KG1 (cell line): ENCODE measurements around the gene ZSWIM6.
"Not testable (repeated sequence)": the region's sequence is repeated elsewhere in the genome, so short reads cannot be mapped to it uniquely, and the experiment has no call there.

ENCODE experiments used
- DNase-seq: peaks from one replicate; lab custom pipeline; 2025; lab: John Stamatoyannopoulos, UW

ZSWIM6 gene

DNA sequence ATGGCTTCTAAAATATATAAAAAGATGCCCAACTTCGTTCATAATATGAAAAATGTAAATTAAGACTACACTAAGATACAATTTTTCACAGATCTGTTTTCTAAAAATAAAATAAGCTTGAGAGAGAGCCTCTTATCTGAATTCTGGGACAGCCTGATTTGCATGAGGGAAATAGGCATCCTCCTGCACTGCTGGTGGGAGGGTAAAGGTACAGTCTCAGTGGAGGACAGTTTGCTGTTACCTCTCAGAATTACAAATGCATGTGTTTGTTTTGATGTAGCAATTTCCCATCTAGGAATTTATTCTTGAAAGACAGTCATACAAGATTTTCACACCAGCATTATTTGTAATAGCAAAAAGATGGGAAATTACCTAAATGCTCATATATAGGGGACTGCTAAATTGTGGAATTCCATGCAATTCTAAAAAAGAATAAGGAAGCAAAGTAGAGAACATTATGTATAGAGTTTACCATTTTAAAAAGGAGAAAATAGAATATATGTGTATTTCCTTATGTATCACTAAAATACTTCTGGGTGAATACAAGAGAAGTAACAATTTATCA lies 75.7 kb downstream of the ZSWIM6 start:
- no peak for DNase-seq

DNA sequence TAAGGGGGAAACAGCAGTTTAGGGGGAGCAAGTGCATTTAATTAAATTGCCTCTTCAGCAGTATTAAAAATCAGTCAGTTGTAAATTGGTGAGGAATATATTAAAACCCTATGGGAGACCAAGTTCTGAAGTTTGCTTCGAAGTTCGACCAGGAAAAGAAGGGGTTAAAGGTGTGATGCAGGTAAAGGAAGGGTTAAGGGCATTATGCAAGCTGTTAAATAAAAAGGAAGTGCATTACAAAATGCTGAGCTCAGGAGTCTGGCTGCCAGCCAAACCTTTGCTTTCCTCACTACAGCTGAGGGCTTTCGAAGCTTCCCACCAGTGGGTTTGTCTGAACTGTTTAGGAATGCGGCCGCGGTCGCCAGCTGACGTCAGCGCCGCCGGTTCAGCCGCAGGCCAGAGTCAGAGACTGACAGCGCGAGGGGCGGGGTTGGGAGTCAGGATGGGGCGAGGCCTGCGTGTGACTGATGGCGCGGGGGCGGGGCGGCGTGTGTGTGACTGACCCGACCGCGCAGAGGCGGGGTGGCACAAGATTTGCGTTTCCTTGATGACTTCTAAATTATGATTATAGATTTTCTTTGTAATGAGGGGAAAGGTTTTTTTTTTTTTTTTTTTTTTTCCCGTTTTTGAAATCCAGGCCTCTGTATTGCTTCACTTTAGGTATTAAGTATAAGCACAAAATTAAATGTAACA lies 76.6 kb downstream of the ZSWIM6 start:
- DNase-seq: peak; percentile 86

- no peak for DNase-seq
These were observed 77.5 kb downstream of the ZSWIM6 start for GRCh38 chr5:61409568-61409967.

- DNase-seq: no peak
These were observed 78.8 kb downstream of the ZSWIM6 start for GRCh38 chr5:61410811-61411210.

- DNase-seq: no peak
These were observed 80.3 kb downstream of the ZSWIM6 start for GRCh38 chr5:61412361-61412760.

DNA sequence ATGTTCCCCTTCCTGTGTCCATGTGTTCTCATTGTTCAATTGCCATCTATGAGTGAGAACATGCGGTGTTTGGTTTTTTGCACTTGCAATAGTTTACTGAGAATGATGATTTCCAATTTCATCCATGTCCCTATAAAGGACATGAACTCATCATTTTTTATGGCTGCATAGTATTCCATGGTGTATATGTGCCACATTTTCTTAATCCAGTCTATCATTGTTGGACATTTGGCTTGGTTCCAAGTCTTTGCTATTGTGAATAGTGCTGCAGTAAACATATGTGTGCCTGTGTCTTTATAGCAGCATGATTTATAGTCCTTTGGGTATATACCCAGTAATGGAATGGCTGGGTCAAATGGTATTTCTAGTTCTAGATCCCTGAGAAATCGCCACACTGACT lies 81.1 kb downstream of the ZSWIM6 start:
- not testable (repeated sequence) for DNase-seq

GRCh38 chr5:61414806-61415205 lies 82.7 kb downstream of the ZSWIM6 start:
- DNase-seq: no peak

DNA sequence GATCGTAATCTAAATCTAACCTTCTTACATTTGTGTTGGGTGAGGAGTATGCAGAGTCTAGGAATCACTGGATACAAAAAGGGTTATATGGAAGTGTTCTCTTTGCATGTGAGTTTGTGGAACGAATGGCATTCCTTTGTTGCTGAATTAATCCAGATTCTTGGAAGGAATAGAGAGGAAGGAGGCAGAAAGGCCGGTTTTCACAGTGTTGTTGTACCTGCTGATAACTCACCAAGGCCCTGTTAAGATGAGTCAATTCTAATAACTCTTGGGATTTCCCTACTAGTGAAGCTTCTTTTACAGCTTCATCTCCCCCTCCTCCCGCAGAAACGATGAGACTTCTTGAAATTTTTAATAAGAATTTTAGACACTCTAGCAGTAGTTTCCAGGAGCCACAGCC lies 84.0 kb downstream of the ZSWIM6 start:
- DNase-seq: no peak

GRCh38 chr5:61416420-61416819 lies 84.4 kb downstream of the ZSWIM6 start:
- DNase-seq: no peak

GRCh38 chr5:61417340-61417739 lies 85.3 kb downstream of the ZSWIM6 start:
- DNase-seq: no peak

- no peak for DNase-seq
These were observed 85.8 kb downstream of the ZSWIM6 start for GRCh38 chr5:61417851-61418250.

DNA sequence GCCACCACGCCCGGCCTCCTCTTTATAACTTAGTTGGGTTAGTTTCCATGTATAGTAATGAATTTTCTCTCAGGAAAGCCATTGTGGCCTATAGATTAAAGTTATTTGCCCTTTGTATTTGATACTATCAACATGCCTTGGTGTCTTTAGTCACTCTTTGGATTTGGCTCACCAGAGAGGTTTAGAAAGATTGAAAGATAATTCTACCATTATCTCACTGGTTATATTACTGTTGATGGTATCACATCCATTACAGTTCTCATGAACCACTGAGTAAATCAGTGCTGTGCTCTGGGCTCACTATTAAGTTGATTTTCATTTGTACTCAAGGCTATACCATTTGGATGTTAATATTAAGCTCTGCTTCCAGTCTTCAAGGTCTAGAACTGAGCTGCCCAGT lies 87.0 kb downstream of the ZSWIM6 start:
- DNase-seq: no peak

DNA sequence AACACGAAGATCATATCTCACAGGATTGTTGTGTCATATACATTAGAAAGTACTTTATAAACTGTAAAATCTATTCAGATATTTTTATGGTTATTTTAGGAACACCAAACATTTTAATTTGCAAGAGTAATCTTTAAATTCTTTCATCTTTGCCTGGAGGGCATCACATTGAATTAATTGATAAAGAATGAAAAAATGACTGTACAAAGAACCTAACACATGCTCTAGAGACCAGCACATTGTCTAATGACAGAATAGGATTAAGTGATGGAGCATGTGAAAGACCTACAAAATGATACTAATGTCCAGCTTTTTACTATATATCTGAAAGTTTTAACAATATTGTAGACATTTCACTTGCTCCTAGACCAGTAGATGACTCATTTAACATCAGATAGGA lies 88.0 kb downstream of the ZSWIM6 start:
- DNase-seq: no peak

DNA sequence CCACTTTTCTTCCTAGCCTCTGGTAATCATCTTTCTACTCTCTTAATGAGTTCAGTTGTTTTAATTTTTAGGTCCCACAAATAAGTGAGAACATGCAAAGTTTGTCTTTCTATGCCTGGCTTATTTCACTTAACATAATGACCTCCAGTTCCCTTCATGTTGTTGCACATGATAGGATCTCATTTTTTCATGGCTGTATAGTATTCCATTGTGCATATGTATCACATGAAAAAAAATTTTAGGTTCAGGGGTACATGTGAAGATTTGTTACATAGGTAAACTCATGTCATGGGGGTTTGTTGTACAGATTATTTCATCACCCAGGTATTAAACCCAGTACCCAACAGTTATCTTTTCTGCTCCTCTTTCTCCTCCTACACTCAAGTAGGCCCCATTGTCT lies 89.2 kb downstream of the ZSWIM6 start:
- not testable (repeated sequence) for DNase-seq

DNA sequence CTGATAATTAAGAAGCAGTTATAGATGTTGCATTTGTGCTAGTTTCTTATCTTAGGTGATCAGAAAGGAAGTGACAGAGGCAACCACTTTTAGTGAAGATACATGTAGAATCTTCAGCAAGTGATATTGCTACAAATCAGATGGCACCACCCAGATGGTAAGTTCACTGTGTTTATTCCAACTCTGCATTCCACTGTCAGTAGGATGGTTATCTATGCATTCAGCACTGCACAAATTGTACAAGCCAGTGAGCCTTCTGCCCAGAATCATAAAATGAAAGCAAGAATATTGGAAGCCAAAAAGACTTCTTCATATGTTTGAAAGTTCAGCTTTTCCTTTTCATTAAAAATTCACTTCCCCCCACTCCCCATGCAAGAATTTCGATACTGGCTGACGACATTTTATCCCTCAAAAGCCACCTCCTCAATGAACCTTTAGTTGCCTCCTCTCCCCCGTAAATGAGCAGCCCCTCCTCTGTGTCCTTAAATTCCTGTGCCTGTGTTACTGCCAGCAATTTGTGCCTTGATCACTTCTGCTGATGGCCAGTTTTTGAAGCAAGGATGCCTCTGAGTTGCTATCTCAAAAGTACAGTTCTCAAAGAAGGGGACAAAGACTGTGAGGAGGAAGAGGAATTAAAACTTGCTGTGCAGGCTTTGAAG lies 91.6 kb downstream of the ZSWIM6 start:
- no peak for DNase-seq

- no peak for DNase-seq
These were observed 93.9 kb downstream of the ZSWIM6 start for GRCh38 chr5:61425918-61426317.

GRCh38 chr5:61429906-61430305 lies 97.8 kb downstream of the ZSWIM6 start:
- no peak for DNase-seq

DNA sequence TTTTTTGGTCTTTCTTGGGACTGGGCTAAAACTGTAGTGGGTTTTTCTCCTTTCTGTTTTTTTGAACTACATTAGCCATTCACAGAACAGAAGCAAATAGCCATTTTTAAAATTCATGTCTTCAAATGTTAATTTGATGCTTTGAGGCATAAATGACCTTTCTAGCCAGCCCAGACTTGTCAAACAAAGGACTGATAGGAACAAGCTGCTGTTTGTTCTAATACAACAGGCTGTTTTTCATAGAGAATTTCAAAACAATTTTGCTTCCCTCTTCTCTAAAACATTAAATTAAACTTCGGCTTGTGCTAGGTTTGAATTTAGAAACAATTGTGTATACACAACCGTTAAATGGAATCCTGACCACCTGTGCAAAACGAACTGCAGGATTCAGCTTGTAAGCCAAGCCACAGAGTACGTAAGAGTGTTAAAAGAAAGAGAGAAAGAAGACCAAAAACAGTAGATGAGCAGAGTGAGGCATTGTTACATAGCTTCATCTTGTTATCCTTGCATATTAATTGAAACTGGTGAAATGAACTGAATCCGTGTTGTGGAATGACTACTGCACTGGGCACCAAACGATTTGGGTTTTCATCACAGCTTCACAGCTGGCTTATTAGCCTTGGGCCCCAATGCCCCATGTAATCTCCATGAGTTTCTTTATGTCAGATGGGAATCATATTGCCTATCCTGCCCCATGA lies 100.0 kb downstream of the ZSWIM6 start:
- DNase-seq: no peak

DNA sequence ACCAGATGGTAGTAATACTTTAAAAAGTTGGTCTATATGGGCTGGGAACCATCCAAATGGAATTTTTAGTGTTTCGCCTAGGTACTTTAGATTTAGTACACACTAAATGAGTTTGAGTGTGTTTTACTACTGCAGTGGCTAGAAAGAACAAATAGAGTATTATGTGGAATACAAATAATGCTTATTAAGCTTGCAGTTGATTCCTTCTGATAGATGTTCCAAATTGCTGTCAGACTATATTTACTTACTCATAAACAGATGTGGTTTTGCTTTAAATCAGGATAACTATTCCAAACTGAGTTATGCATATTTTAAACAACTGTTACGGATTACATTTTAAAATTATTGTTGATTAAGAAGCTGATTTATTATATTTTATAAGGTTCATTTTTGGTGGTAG lies 103.3 kb downstream of the ZSWIM6 start:
- DNase-seq: no peak

DNA sequence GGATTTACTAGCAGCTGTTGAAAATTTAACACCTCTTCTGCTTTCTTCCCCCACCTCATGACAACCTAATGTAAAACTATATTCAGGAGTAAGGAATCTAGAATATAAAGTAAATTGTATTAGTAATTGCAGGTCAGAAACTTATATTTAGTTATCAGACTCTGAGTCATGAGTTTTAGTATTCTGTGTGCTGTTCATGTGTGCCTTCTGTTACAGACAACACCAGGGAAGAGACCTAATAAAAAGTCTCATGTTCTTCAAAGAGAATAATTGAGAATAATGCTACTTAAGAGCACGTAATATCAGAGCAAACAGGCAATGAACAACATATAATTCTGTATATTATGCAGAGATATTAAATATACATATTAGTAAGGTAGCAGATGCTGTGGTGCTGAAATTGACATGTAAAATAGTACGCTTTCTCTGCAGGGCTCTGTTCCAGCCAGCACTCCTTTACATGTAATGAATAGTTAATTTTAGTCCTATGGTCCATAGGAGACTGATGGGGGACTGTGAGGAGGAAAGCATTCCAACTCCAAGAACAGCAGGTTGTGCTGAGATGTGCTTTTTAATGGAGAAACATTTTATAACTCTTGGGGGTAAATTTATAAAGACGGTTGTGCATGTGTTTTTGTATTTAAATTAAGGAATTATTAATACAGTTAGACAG lies 106.4 kb downstream of the ZSWIM6 start:
- DNase-seq: no peak

DNA sequence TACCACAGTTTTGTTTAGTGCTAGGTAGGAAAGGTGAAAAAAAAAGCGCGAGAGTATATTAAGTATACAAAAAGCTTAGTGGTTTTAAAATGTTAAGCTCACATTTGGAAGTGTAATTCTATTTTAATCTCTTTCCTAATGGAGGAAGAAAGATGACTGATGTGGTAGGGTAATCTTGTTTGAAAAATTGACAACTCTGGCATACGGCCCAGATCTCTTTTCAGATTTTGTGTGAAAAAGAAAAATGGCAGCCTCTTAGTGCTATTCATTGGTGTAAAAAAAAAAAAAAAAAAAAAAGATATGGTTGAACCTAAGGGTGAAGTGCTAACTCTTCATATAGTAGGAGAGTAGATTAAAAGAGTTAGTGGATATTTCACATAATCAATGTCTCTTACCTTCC lies 108.0 kb downstream of the ZSWIM6 start:
- no peak for DNase-seq

- no peak for DNase-seq
These were observed 108.5 kb downstream of the ZSWIM6 start for GRCh38 chr5:61440596-61440995.
